GM23338 (cell line): ENCODE data around the gene MMP13. TPM values are rescaled to one million over a fixed set of nuclear protein-coding genes. Genes with fewer than 3 reads are reported as not detected.

Experiments
- ATAC-seq: fragments of 200-7000 bp; cut with Tn5 transposase; 3 replicates; pipeline ENCODE4 v1.9.1; 2020
- DNase-seq: peaks from one replicate; pipeline ENCODE4 v3.0.0-alpha.2; 2015; ENCODE audit warnings: low spot score
- H2AFZ ChIP-seq: fragments of 200-600 bp; sonication (generic); 2 replicates; pipeline ENCODE4 v1.8.0; 2016; ENCODE audit warnings: antibody characterized with exemption, mild to moderate bottlenecking, moderate library complexity
- H3F3A ChIP-seq: fragments of 200-600 bp; sonication (generic); replicated peaks from 2 replicates; pipeline ENCODE4 v1.8.0; 2017; ENCODE audit warnings: antibody characterized with exemption, mixed run types, low read depth
- H3K27ac ChIP-seq: fragments of 200-600 bp; sonication (generic); 2 replicates; pipeline ENCODE4 v1.6.1; 2016; ENCODE audit warnings: low read depth
- H3K27me3 ChIP-seq: fragments of 200-600 bp; sonication (generic); 2 replicates; pipeline ENCODE4 v1.8.0; 2016; ENCODE audit warnings: mild to moderate bottlenecking, mixed run types, moderate library complexity; ENCODE audit not compliant: insufficient read depth
- H3K36me3 ChIP-seq: fragments of 200-600 bp; sonication (generic); 2 replicates; pipeline ENCODE4 v1.8.0; 2016; ENCODE audit warnings: mild to moderate bottlenecking; ENCODE audit not compliant: insufficient read depth
- H3K4me1 ChIP-seq: fragments of 200-600 bp; sonication (generic); 2 replicates; pipeline ENCODE4 v1.8.0; 2016; ENCODE audit warnings: mild to moderate bottlenecking, moderate library complexity; ENCODE audit not compliant: insufficient read depth
- H3K4me2 ChIP-seq: fragments of 200-600 bp; sonication (generic); 2 replicates; pipeline ENCODE4 v1.7.1; 2017; ENCODE audit warnings: mixed run types
- H3K4me3 ChIP-seq: fragments of 200-600 bp; sonication (generic); 2 replicates; pipeline ENCODE4 v1.6.1; 2016; ENCODE audit warnings: mixed run types
- H3K79me2 ChIP-seq: fragments of 200-600 bp; sonication (generic); replicated peaks from 2 replicates; pipeline ENCODE4 v1.8.0; 2017; ENCODE audit warnings: mild to moderate bottlenecking; ENCODE audit not compliant: insufficient read depth
- H3K9me2 ChIP-seq: fragments of 200-600 bp; sonication (generic); 2 replicates; pipeline ENCODE4 v1.8.0; 2017; ENCODE audit not compliant: insufficient read depth
- H4K20me1 ChIP-seq: fragments of 200-600 bp; sonication (generic); replicated peaks from 2 replicates; pipeline ENCODE4 v1.8.0; 2017; ENCODE audit warnings: mild to moderate bottlenecking; ENCODE audit not compliant: insufficient read depth
- H3K27ac Mint-ChIP-seq: 2 replicates; pipeline ENCODE4 v1.8.0; 2020; ENCODE audit warnings: inconsistent platforms, mild to moderate bottlenecking, moderate library complexity, mixed read lengths
- H3K27me3 Mint-ChIP-seq: 3 replicates; pipeline ENCODE4 v1.8.0; 2022; ENCODE audit warnings: low read depth, mild to moderate bottlenecking, moderate library complexity, mixed read lengths, inconsistent platforms; ENCODE audit not compliant: insufficient read depth, poor library complexity
- H3K36me3 Mint-ChIP-seq: 3 replicates; pipeline ENCODE4 v1.8.0; 2021; ENCODE audit warnings: low read depth, mild to moderate bottlenecking, inconsistent platforms, moderate library complexity, mixed read lengths
- H3K4me1 Mint-ChIP-seq: 3 replicates; pipeline ENCODE4 v1.8.0; 2020; ENCODE audit warnings: mild to moderate bottlenecking, inconsistent platforms, mixed read lengths
- H3K4me3 Mint-ChIP-seq: 3 replicates; pipeline ENCODE4 v1.8.0; 2021; ENCODE audit warnings: moderate library complexity, mild to moderate bottlenecking, inconsistent platforms, mixed read lengths
- H3K9me3 Mint-ChIP-seq: 3 replicates; pipeline ENCODE4 v1.8.0; 2020; ENCODE audit warnings: moderate library complexity, mild to moderate bottlenecking, inconsistent platforms, mixed read lengths
- CREB1 ChIP-seq: fragments of 250-450 bp; sonication (Bioruptor Pico); IDR thresholded peaks from 2 replicates; pipeline ENCODE4 v1.5.0; 2020; ENCODE audit warnings: low read depth, mild to moderate bottlenecking, moderate library complexity
- ETS1 ChIP-seq: IDR thresholded peaks from 2 replicates; pipeline ENCODE4 v1.6.1; 2016; ENCODE audit warnings: antibody characterized with exemption
- EZH2phosphoT487 ChIP-seq: fragments of 200-600 bp; sonication (generic); IDR thresholded peaks from one replicate; pipeline ENCODE4 v1.8.1; 2018; ENCODE audit warnings: antibody characterized with exemption; ENCODE audit not compliant: unreplicated experiment
- JUNB ChIP-seq: IDR thresholded peaks from one replicate; pipeline ENCODE4 v1.6.1; 2016; ENCODE audit warnings: antibody characterized with exemption; ENCODE audit not compliant: unreplicated experiment
- NANOG ChIP-seq: IDR thresholded peaks from 2 replicates; pipeline ENCODE4 v1.6.1; 2016; ENCODE audit warnings: antibody characterized with exemption, borderline replicate concordance
- POLR2AphosphoS5 ChIP-seq: IDR thresholded peaks from 2 replicates; pipeline ENCODE4 v1.6.1; 2016; ENCODE audit warnings: antibody characterized with exemption, low read depth
- STAT1 ChIP-seq: IDR thresholded peaks from one replicate; pipeline ENCODE4 v1.6.1; 2016; ENCODE audit warnings: antibody characterized with exemption; ENCODE audit not compliant: unreplicated experiment
- ZNF114 ChIP-seq: fragments of 250-450 bp; sonication (Bioruptor Pico); IDR thresholded peaks from 2 replicates; pipeline ENCODE4 v1.5.0; 2020; ENCODE audit warnings: mild to moderate bottlenecking, moderate library complexity
- polyA plus RNA-seq: library from polyadenylated mRNA; unstranded; fragments of >200 nt; fragmentation: Nextera tagmentation; extraction: Ambion mirVana; gene quantifications from 2 replicates; pipeline ENCODE4 v1.2.1, GENCODE V29; 2016
- total RNA-seq: library from RNA; depleted of rRNA; stranded (reverse); fragments of >200 nt; shearing (Covaris generic); gene quantifications from 2 replicates; pipeline ENCODE4 v1.2.3, GENCODE V29; 2014
- TF ChIP-seq, protein P1 (sequence below): IDR thresholded peaks from one replicate; pipeline ENCODE4 v1.6.1; 2018; ENCODE audit warnings: antibody characterized with exemption; ENCODE audit not compliant: unreplicated experiment

The MMP13 gene
- total and polyA plus RNA-seq, 2 experiments from 2014 or later: not detected

DNA sequence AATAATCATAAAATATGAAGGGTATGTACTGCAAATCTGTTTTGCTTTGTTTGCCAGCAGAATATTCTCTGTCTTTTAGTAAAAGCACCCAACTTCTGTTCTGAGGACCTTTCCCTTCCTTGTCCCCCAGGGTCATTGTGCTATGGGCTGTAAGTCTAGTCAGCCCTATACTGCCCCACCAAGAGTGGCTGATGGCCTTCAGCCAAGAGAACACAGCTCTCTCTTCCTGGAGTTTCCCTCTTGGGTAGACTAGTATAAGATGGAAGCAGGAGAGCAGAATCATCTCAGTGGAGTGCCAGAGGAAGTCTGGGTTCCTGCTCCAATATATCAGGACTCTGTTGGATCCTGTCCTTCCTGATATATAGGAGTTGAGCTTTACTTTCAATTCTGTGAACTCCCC is 29.0 kb downstream of the MMP13 start:
- Histone ChIP-seq H3K4me1 (no peaks in the 10 kb centered on the region), H3F3A (no peaks in the 10 kb centered on the region), H3K9me2 (no peaks in the 10 kb centered on the region; the same call in 1 of the 2 replicates), H3K27me3 (no peaks in the 10 kb centered on the region), H3K4me2 (no peak overlapping the region), H3K79me2 (no peaks in the 10 kb centered on the region), H3K4me3 (no peak overlapping the region), H4K20me1 (no peaks in the 10 kb centered on the region), H3K27ac (no peak overlapping the region), H3K36me3 (no peaks in the 10 kb centered on the region), H2AFZ (no peak overlapping the region)
- ATAC-seq (no peak), DNase-seq (no peak)
- no peaks in the 10 kb centered on the region for H3K27me3 Mint-ChIP-seq
- no peaks in the 10 kb centered on the region for H3K4me1 Mint-ChIP-seq
- no peak overlapping the region for H3K4me3 Mint-ChIP-seq
- no peak overlapping the region for H3K27ac Mint-ChIP-seq
- no peaks in the 10 kb centered on the region for H3K36me3 Mint-ChIP-seq
- TF ChIP-seq JUNB (no peak), STAT1 (no peak), NANOG (no peak), ZNF114 (CRISPR knock-in tag) (no peak)
- TF ChIP-seq, protein P1, sequence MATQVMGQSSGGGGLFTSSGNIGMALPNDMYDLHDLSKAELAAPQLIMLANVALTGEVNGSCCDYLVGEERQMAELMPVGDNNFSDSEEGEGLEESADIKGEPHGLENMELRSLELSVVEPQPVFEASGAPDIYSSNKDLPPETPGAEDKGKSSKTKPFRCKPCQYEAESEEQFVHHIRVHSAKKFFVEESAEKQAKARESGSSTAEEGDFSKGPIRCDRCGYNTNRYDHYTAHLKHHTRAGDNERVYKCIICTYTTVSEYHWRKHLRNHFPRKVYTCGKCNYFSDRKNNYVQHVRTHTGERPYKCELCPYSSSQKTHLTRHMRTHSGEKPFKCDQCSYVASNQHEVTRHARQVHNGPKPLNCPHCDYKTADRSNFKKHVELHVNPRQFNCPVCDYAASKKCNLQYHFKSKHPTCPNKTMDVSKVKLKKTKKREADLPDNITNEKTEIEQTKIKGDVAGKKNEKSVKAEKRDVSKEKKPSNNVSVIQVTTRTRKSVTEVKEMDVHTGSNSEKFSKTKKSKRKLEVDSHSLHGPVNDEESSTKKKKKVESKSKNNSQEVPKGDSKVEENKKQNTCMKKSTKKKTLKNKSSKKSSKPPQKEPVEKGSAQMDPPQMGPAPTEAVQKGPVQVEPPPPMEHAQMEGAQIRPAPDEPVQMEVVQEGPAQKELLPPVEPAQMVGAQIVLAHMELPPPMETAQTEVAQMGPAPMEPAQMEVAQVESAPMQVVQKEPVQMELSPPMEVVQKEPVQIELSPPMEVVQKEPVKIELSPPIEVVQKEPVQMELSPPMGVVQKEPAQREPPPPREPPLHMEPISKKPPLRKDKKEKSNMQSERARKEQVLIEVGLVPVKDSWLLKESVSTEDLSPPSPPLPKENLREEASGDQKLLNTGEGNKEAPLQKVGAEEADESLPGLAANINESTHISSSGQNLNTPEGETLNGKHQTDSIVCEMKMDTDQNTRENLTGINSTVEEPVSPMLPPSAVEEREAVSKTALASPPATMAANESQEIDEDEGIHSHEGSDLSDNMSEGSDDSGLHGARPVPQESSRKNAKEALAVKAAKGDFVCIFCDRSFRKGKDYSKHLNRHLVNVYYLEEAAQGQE: no peak
- no peaks in the 10 kb centered on the region for H3K9me3 Mint-ChIP-seq

DNA sequence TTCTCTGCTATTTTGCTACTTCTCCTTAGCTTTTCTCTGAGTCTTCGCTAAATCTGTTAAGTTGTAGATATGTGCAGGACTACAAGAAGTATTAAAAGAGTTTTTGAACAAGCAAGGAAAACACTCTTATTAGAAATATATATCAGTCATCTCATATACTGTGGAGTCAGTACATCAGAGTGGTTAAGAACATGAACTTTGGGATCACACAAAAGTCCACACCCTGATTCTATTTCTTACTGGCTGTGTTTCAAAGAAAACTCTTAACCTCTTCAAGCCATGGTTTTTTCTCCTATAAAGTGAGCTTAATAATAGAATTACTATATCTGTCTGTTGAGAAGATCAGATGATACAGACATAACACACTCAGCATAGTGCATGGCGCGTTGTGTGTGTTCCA is 29.5 kb downstream of the MMP13 start:
- H2AFZ ChIP-seq: no peak overlapping the region
- no peak overlapping the region for H3K4me3 Mint-ChIP-seq
- H4K20me1 ChIP-seq: no peaks in the 10 kb centered on the region
- no peaks in the 10 kb centered on the region for H3K27me3 ChIP-seq
- no peaks in the 10 kb centered on the region for H3K4me1 Mint-ChIP-seq
- H3K4me3 ChIP-seq: no peak overlapping the region
- no peaks in the 10 kb centered on the region for H3K9me3 Mint-ChIP-seq
- H3K36me3 Mint-ChIP-seq: no peaks in the 10 kb centered on the region
- H3K27ac ChIP-seq: no peak overlapping the region
- ATAC-seq (no peak), DNase-seq (no peak)
- H3K4me2 ChIP-seq: no peak overlapping the region
- H3K79me2 ChIP-seq: no peaks in the 10 kb centered on the region
- no peaks in the 10 kb centered on the region for H3K36me3 ChIP-seq
- H3F3A ChIP-seq: no peaks in the 10 kb centered on the region
- no peak overlapping the region for H3K27ac Mint-ChIP-seq
- no peaks in the 10 kb centered on the region; the same call in 1 of the 2 replicates for H3K9me2 ChIP-seq
- no peaks in the 10 kb centered on the region for H3K4me1 ChIP-seq
- no peaks in the 10 kb centered on the region for H3K27me3 Mint-ChIP-seq
- no peak for TF ChIP-seq JUNB
- no peak for TF ChIP-seq ETS1
- TF ChIP-seq, protein P1: no peak
- TF ChIP-seq EZH2phosphoT487: no peak
- no peak for TF ChIP-seq NANOG
- TF ChIP-seq CREB1: no peak
- no peak for TF ChIP-seq POLR2AphosphoS5
- TF ChIP-seq STAT1: no peak
